ENCODE measurements around the gene SMC5. TPM values are rescaled to one million over a fixed set of nuclear protein-coding genes. Genes with fewer than 3 reads are reported as not detected.
"Not testable (repeated sequence)": the region's sequence is repeated elsewhere in the genome, so short reads cannot be mapped to it uniquely, and the experiment has no call there.

The SMC5 gene
- polyA plus RNA-seq, 1 of the 3 experiments (the other 2 are of a cell fraction) = 5.3 TPM

DNA sequence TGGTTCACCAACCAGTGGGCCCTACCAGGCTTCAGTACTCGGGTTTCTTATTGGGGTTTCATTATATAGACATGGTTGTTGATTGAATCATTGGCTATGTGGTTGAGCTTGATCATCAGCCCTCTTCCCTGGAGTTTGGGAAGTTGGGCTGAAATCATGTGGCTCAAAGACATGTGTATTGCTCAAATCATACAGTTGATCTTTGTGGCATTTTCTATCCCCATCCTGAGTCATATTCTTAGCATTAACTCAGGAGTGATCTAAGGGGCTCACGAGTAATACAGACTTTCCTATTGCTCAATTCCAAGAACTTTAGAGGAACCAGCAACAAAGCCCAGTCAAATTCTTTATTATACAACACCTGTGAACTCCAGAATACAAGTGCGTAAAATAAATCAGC, 66.2 kb downstream of the SMC5 start:
- Histone ChIP-seq H3K27ac (ENCODE audit: low read depth in 2 of 2, low read length in 1 of 2) (no peak overlapping the region), H3K4me2 (no peak overlapping the region), H3F3A (replicated peaks; ENCODE audit: insufficient read depth) (peaks cover 7% of the 10 kb centered on the region), H3K36me3 (replicated peaks in 1 of 2; ENCODE audit: control insufficient read depth in 1 of 2, insufficient read depth in 2 of 2, low read length in 1 of 2) (peaks cover 64 to 93% of the 10 kb centered on the region in 2 experiments), H3K4me3 (ENCODE audit: low read depth in 2 of 2, low read length in 1 of 2) (no peak overlapping the region), H2AFZ (ENCODE audit: low read depth) (no peak overlapping the region), H3K9ac (no peak overlapping the region), H3K27me3 (ENCODE audit: insufficient read depth) (no peaks in the 10 kb centered on the region), H3K9me3 (no peaks in the 10 kb centered on the region), H4K20me1 (ENCODE audit: insufficient read depth) (no peaks in the 10 kb centered on the region), H3K79me2 (ENCODE audit: insufficient read depth) (no peaks in the 10 kb centered on the region; the same call in 1 of the 2 replicates), H3K4me1 (ENCODE audit: control insufficient read depth in 1 of 2, insufficient read depth in 2 of 2, low read depth in 1 of 2, low read length in 1 of 2) (no peaks in the 10 kb centered on the region), H3K9me2 (no peaks in the 10 kb centered on the region)
- ChIA-PET POLR2A (no interaction called here), CTCF (interaction anchor here (1.9 kb wide), 1 partner anchor 277 kb away, joined by 5 read pairs; no protein-coding TSS in a partner anchor)
- 97% methylated on average over 3 of the region's 3 CpGs for WGBS (ENCODE audit: low lambda C conversion rate)
- no peak for DNase-seq
- no peak for TF ChIP-seq SIN3A (IDR thresholded peaks at IDR 0.05; ENCODE audit: borderline replicate concordance, low read depth, low read length)
- no peak for TF ChIP-seq EZH2phosphoT487 (IDR thresholded peaks at IDR 0.05; ENCODE audit: borderline replicate concordance, low read depth)
- no peak for TF ChIP-seq TAF1 (IDR thresholded peaks at IDR 0.05; ENCODE audit: borderline replicate concordance, low read depth, low read length)
- no peak for TF ChIP-seq YY1 (IDR thresholded peaks at IDR 0.05; ENCODE audit: low read depth)
- TF ChIP-seq, protein P1, sequence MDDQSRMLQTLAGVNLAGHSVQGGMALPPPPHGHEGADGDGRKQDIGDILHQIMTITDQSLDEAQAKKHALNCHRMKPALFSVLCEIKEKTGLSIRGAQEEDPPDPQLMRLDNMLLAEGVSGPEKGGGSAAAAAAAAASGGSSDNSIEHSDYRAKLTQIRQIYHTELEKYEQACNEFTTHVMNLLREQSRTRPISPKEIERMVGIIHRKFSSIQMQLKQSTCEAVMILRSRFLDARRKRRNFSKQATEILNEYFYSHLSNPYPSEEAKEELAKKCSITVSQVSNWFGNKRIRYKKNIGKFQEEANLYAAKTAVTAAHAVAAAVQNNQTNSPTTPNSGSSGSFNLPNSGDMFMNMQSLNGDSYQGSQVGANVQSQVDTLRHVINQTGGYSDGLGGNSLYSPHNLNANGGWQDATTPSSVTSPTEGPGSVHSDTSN (IDR thresholded peaks at IDR 0.05) = no peak
- no peak for TF ChIP-seq GATA2 (CRISPR knock-in tag; IDR thresholded peaks at IDR 0.05)
- no peak for TF ChIP-seq POLR2AphosphoS5 (IDR thresholded peaks at IDR 0.05; ENCODE audit: low read depth, low read length)
- no peak for TF ChIP-seq TEAD4 (IDR thresholded peaks at IDR 0.05; ENCODE audit: borderline replicate concordance, insufficient read depth)
- TF ChIP-seq MEF2A (IDR thresholded peaks at IDR 0.05; ENCODE audit: borderline replicate concordance, low read depth) = no peak
- no peak for TF ChIP-seq TCF12 (IDR thresholded peaks at IDR 0.05)
- no peak for TF ChIP-seq NFIC (IDR thresholded peaks at IDR 0.05; ENCODE audit: borderline replicate concordance)

DNA sequence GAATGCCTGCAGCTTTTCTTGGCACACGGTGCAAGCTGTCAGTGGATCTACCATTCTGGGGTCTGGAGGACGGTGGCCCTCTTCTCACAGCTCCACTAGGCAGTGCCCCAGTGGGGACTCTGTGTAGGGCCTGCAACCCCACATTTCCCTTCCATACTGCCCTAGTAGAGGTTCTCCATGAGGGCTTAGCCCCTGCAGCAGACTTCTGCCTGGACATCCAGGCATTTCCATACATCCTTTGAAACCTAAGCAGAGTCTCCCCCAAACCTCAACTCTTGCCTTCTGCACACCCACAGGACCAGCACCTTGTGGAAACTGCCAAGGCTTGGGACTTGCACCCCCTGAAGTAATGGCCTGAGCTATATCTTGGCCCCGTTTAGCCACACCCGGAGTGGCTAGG, 69.8 kb downstream of the SMC5 start:
- 94% methylated on average over 3 of the region's 4 CpGs for WGBS (ENCODE audit: low lambda C conversion rate)
- H3K9me3 ChIP-seq; DNase-seq; H3K79me2 ChIP-seq (ENCODE audit: insufficient read depth); H3K27ac ChIP-seq (ENCODE audit: low read depth in 2 of 2, low read length in 1 of 2); H3K27me3 ChIP-seq (ENCODE audit: insufficient read depth); H3K4me3 ChIP-seq (ENCODE audit: low read depth in 2 of 2, low read length in 1 of 2); POLR2A ChIA-PET; H3K9me2 ChIP-seq; H4K20me1 ChIP-seq (ENCODE audit: insufficient read depth); H3K9ac ChIP-seq; H3K4me1 ChIP-seq (ENCODE audit: control insufficient read depth in 1 of 2, insufficient read depth in 2 of 2, low read depth in 1 of 2, low read length in 1 of 2); H3K4me2 ChIP-seq; H2AFZ ChIP-seq (ENCODE audit: low read depth): not testable (repeated sequence)
- CTCF ChIA-PET = interaction anchor here (0.9 to 1.3 kb wide), 3 partner anchors 11 to 273 kb away, joined by 3 to 4 read pairs (median 3); no protein-coding TSS in a partner anchor
- Histone ChIP-seq H3K36me3 (replicated peaks in 1 of 2; ENCODE audit: control insufficient read depth in 1 of 2, insufficient read depth in 2 of 2, low read length in 1 of 2) (peaks cover 53 to 86% of the 10 kb centered on the region in 2 experiments), H3F3A (replicated peaks; ENCODE audit: insufficient read depth) (peaks cover 12% of the 10 kb centered on the region)

DNA sequence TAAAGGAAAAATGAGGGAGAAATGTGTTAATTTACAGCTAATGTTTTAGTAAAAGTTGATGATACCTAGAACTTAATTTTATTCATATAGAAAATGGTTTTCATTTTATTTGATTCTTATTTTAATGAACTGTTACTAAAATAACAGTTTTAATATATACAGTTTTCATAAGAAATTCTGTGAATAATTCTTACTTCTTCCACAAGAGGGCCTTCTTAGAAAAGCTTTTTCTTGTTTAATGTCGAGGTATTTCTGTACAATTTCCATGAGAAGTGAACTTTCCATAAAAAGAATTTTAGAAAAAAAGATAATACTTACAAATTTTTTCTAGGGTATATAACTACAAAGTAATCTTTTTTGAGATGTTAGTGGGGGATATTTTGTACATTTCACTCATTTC, 81.8 kb downstream of the SMC5 start:
- WGBS (ENCODE audit: low lambda C conversion rate) = 5% methylated on average over 1 of the region's 1 CpG
- peak; percentile 67 for TF ChIP-seq RAD21 (IDR thresholded peaks at IDR 0.05; ENCODE audit: low read length)
- TF ChIP-seq, protein P2, sequence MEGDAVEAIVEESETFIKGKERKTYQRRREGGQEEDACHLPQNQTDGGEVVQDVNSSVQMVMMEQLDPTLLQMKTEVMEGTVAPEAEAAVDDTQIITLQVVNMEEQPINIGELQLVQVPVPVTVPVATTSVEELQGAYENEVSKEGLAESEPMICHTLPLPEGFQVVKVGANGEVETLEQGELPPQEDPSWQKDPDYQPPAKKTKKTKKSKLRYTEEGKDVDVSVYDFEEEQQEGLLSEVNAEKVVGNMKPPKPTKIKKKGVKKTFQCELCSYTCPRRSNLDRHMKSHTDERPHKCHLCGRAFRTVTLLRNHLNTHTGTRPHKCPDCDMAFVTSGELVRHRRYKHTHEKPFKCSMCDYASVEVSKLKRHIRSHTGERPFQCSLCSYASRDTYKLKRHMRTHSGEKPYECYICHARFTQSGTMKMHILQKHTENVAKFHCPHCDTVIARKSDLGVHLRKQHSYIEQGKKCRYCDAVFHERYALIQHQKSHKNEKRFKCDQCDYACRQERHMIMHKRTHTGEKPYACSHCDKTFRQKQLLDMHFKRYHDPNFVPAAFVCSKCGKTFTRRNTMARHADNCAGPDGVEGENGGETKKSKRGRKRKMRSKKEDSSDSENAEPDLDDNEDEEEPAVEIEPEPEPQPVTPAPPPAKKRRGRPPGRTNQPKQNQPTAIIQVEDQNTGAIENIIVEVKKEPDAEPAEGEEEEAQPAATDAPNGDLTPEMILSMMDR (IDR thresholded peaks at IDR 0.05) = peak; percentile 71
- no peak for TF ChIP-seq FOSL2 (IDR thresholded peaks at IDR 0.05; ENCODE audit: borderline replicate concordance, low read depth)
- TF ChIP-seq SMC3 (IDR thresholded peaks at IDR 0.05; ENCODE audit: low read depth, low read length) = peak; percentile 15; the same call in 1 of the 2 replicates
- TF ChIP-seq, protein P3, sequence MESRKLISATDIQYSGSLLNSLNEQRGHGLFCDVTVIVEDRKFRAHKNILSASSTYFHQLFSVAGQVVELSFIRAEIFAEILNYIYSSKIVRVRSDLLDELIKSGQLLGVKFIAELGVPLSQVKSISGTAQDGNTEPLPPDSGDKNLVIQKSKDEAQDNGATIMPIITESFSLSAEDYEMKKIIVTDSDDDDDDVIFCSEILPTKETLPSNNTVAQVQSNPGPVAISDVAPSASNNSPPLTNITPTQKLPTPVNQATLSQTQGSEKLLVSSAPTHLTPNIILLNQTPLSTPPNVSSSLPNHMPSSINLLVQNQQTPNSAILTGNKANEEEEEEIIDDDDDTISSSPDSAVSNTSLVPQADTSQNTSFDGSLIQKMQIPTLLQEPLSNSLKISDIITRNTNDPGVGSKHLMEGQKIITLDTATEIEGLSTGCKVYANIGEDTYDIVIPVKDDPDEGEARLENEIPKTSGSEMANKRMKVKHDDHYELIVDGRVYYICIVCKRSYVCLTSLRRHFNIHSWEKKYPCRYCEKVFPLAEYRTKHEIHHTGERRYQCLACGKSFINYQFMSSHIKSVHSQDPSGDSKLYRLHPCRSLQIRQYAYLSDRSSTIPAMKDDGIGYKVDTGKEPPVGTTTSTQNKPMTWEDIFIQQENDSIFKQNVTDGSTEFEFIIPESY (IDR thresholded peaks at IDR 0.05; ENCODE audit: borderline replicate concordance, low read depth) = no peak
- ChIA-PET POLR2A (no interaction called here), CTCF (interaction anchor here (0.6 to 3.9 kb wide), 29 partner anchors 9 to 368 kb away, joined by 3 to 69 read pairs (median 3); partner anchors contain the start of gene KLF9)
- Histone ChIP-seq H3K27me3 (ENCODE audit: insufficient read depth) (no peaks in the 10 kb centered on the region), H4K20me1 (ENCODE audit: insufficient read depth) (no peaks in the 10 kb centered on the region), H3K9me2 (no peaks in the 10 kb centered on the region), H3K4me2 (no peak overlapping the region), H3K9me3 (no peaks in the 10 kb centered on the region), H3K9ac (no peak overlapping the region), H3K79me2 (ENCODE audit: insufficient read depth) (peaks cover 7% of the 10 kb centered on the region; the same call in 1 of the 2 replicates), H2AFZ (ENCODE audit: low read depth) (no peak overlapping the region), H3K27ac (ENCODE audit: low read depth in 2 of 2, low read length in 1 of 2) (peak overlapping the region in 1 of 2 experiments; percentile 40; a peak in 1 of 4 replicates), H3F3A (replicated peaks; ENCODE audit: insufficient read depth) (peaks cover 28% of the 10 kb centered on the region), H3K4me3 (ENCODE audit: low read depth in 2 of 2, low read length in 1 of 2) (no peak overlapping the region), H3K36me3 (replicated peaks in 1 of 2; ENCODE audit: control insufficient read depth in 1 of 2, insufficient read depth in 2 of 2, low read length in 1 of 2) (peaks cover 15 to 29% of the 10 kb centered on the region in 2 experiments), H3K4me1 (ENCODE audit: control insufficient read depth in 1 of 2, insufficient read depth in 2 of 2, low read depth in 1 of 2, low read length in 1 of 2) (no peaks in the 10 kb centered on the region; a peak in 1 of 4 replicates)
- peak; percentile 5 for DNase-seq
